WI38 (cell line): Measurements from ENCODE around the gene FCN2.

Source experiments
- H3K4me3 ChIP-seq: 2 replicates; pipeline ENCODE4 v1.5.1; 2011; ENCODE audit warnings: low read depth, mild to moderate bottlenecking, control low read depth, low read length
- TF ChIP-seq, protein P1 (sequence below): IDR thresholded peaks from 2 replicates; pipeline ENCODE4 v1.5.1; 2012; ENCODE audit warnings: low read depth, mild to moderate bottlenecking, control low read depth, low read length

The FCN2 gene

DNA sequence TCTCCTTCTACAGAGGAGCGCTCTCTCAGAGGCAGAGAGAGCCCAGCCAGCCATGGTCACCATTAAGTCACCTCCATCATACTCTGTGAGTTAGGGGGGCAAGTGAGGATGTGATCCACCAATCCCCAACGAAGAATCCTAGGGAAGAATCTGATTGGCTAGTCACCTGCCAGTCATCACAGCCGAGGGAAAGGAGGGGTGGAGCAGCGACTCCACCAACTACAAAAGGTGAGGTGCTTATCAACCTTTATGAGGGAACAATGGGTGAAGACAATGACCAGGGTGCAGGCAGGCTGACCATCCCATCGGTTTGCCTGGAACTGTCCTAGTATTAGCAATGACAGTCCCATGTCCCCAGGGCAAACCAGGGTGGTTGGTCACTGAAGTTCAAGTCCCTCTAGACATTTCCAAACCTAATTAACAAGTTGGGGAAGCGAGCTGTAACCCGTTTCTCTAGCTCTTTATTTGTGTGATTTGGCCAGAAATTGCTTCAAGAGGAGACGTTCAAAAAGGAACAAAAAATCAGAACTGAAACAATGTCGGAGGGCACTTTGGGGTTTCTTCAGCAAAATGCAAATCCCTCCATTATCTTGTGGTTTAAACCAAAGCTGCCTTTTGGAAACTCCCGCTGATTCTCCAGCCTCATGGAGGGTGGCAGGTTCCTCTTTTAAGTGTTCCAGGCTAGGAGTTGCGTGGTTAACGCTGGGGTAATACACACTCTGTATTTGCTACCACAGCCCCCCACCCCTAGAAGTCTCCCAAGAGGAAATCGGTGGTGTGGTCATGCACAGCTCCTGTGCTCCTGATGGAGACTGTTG is 55.9 kb downstream of the FCN2 start:
- TF ChIP-seq, protein P1, sequence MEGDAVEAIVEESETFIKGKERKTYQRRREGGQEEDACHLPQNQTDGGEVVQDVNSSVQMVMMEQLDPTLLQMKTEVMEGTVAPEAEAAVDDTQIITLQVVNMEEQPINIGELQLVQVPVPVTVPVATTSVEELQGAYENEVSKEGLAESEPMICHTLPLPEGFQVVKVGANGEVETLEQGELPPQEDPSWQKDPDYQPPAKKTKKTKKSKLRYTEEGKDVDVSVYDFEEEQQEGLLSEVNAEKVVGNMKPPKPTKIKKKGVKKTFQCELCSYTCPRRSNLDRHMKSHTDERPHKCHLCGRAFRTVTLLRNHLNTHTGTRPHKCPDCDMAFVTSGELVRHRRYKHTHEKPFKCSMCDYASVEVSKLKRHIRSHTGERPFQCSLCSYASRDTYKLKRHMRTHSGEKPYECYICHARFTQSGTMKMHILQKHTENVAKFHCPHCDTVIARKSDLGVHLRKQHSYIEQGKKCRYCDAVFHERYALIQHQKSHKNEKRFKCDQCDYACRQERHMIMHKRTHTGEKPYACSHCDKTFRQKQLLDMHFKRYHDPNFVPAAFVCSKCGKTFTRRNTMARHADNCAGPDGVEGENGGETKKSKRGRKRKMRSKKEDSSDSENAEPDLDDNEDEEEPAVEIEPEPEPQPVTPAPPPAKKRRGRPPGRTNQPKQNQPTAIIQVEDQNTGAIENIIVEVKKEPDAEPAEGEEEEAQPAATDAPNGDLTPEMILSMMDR, result no peak
- no peak overlapping the region for H3K4me3 ChIP-seq
